ENCODE data around the gene ZCCHC24.

The ZCCHC24 gene

GRCh38 chr10:79385804-79386531 is 59.5 kb downstream of the ZCCHC24 start:
- no peak for DNase-seq (ENCODE audit: low read depth in 4 of 4, low spot score in 1 of 4)

GRCh38 chr10:79385392-79385795 is 60.0 kb downstream of the ZCCHC24 start:
- no peak for DNase-seq (ENCODE audit: low read depth in 4 of 4, low spot score in 1 of 4)

- no peak for DNase-seq (ENCODE audit: low read depth in 4 of 4, low spot score in 1 of 4)
Measured at GRCh38 chr10:79384773-79385391, 60.5 kb downstream of the ZCCHC24 start.

GRCh38 chr10:79383974-79384606 is 61.3 kb downstream of the ZCCHC24 start:
- DNase-seq (ENCODE audit: low read depth in 4 of 4, low spot score in 1 of 4), result no peak

GRCh38 chr10:79382491-79382941 is 62.9 kb downstream of the ZCCHC24 start:
- DNase-seq (ENCODE audit: low read depth in 4 of 4, low spot score in 1 of 4), result no peak

GRCh38 chr10:79381804-79382221 is 63.6 kb downstream of the ZCCHC24 start:
- no peak for DNase-seq (ENCODE audit: low read depth in 4 of 4, low spot score in 1 of 4)

- DNase-seq (ENCODE audit: low read depth in 4 of 4, low spot score in 1 of 4), result no peak
Measured at GRCh38 chr10:79380946-79381721, 64.3 kb downstream of the ZCCHC24 start.

- DNase-seq (ENCODE audit: low read depth in 4 of 4, low spot score in 1 of 4), result no peak
Measured at GRCh38 chr10:79380125-79380945, 65.1 kb downstream of the ZCCHC24 start.

GRCh38 chr10:79379512-79380124 is 65.8 kb downstream of the ZCCHC24 start:
- no peak for DNase-seq (ENCODE audit: low read depth in 4 of 4, low spot score in 1 of 4)

- DNase-seq (ENCODE audit: low read depth in 4 of 4, low spot score in 1 of 4), result no peak
Measured at GRCh38 chr10:79378647-79379511, 66.5 kb downstream of the ZCCHC24 start.

GRCh38 chr10:79378383-79378646 is 67.1 kb downstream of the ZCCHC24 start:
- DNase-seq (ENCODE audit: low read depth in 4 of 4, low spot score in 1 of 4), result no peak

- DNase-seq (ENCODE audit: low read depth in 4 of 4, low spot score in 1 of 4), result no peak
Measured at GRCh38 chr10:79377557-79378382, 67.7 kb downstream of the ZCCHC24 start.

GRCh38 chr10:79376751-79377556 is 68.5 kb downstream of the ZCCHC24 start:
- DNase-seq (ENCODE audit: low read depth in 4 of 4, low spot score in 1 of 4), result no peak

GRCh38 chr10:79376078-79376628 is 69.3 kb downstream of the ZCCHC24 start:
- DNase-seq (ENCODE audit: low read depth in 4 of 4, low spot score in 1 of 4), result no peak

GRCh38 chr10:79375321-79376077 is 69.9 kb downstream of the ZCCHC24 start:
- DNase-seq (ENCODE audit: low read depth in 4 of 4, low spot score in 1 of 4), result no peak

GRCh38 chr10:79374312-79375191 is 70.9 kb downstream of the ZCCHC24 start:
- DNase-seq (ENCODE audit: low read depth in 4 of 4, low spot score in 1 of 4), result peak; percentile 62 to 63 (median 63)
